ENCODE data around the gene MSLN. TPM values are rescaled to one million over a fixed set of nuclear protein-coding genes. Genes with fewer than 3 reads are reported as not detected.

The MSLN gene
- total RNA-seq, 4 donors from 2014 or later, result 0.44 to 0.82 TPM; not detected in 2

GRCh38 chr16:772959-773358 lies 12.4 kb downstream of the MSLN start:
- no peak for TF ChIP-seq CTCF (IDR thresholded peaks at IDR 0.05; ENCODE audit: low read depth)

GRCh38 chr16:774086-775001 lies 13.8 kb downstream of the MSLN start:
- TF ChIP-seq CTCF (IDR thresholded peaks at IDR 0.05; ENCODE audit: low read depth), result no peak

- no peak for TF ChIP-seq CTCF (IDR thresholded peaks at IDR 0.05; ENCODE audit: low read depth)
These were observed 14.8 kb downstream of the MSLN start for GRCh38 chr16:775236-775796.

GRCh38 chr16:776824-777223 lies 16.3 kb downstream of the MSLN start:
- TF ChIP-seq CTCF (IDR thresholded peaks at IDR 0.05; ENCODE audit: low read depth), result no peak

GRCh38 chr16:777826-778225 lies 17.3 kb downstream of the MSLN start:
- no peak for TF ChIP-seq CTCF (IDR thresholded peaks at IDR 0.05; ENCODE audit: low read depth)

- TF ChIP-seq CTCF (IDR thresholded peaks at IDR 0.05; ENCODE audit: low read depth), result no peak
These were observed 17.9 kb downstream of the MSLN start for GRCh38 chr16:778447-778846.

GRCh38 chr16:778909-779527 lies 18.5 kb downstream of the MSLN start:
- no peak for TF ChIP-seq CTCF (IDR thresholded peaks at IDR 0.05; ENCODE audit: low read depth)
